Naive thymus-derived CD8-positive, alpha-beta T cell (primary cell): ENCODE results near the gene AK3. TPM values are rescaled to one million over a fixed set of nuclear protein-coding genes. Genes with fewer than 3 reads are reported as not detected.

ENCODE experiments used
- ATAC-seq, 2 donors: fragments of 150-1000 bp; cut with Tn5 transposase in 1 of 2; sonication (Bioruptor Pico), chemical (Tn5 transposase) in 1 of 2; 1 replicate in 1 of 2; 2 replicates in 1 of 2; pipeline ENCODE4 v1.10.0; 2021; ENCODE audit warnings: mild to moderate bottlenecking in 2 of 2, moderate library complexity in 2 of 2
- POLR2A ChIA-PET: fragments of 350-600 bp; sonication (Branson Sonifier 250); formaldehyde crosslinking; loops from one replicate; lab custom pipeline; 2021; ENCODE audit warnings: antibody characterized with exemption; lab: Charles Lee
- DNase-seq, 10 donors: peaks; one replicate each; pipeline versions ENCODE4 v3.0.0 to v3.0.0-alpha.2; 2020 to 2022
- H3K27ac Mint-ChIP-seq, 10 donors: one replicate each; pipeline ENCODE4 v1.8.0; 2020 to 2022; ENCODE audit warnings: mild to moderate bottlenecking in 10 of 10, mixed read lengths in 10 of 10, moderate library complexity in 4 of 10, inconsistent platforms in 1 of 10
- H3K27me3 Mint-ChIP-seq, 5 donors: one replicate each; pipeline ENCODE4 v1.8.0; 2021 to 2022; ENCODE audit warnings: mixed read lengths in 5 of 5
- H3K36me3 Mint-ChIP-seq, 3 donors: one replicate each; pipeline ENCODE4 v1.8.0; 2020 to 2022; ENCODE audit warnings: mixed read lengths in 3 of 3, mild to moderate bottlenecking in 2 of 3, inconsistent platforms in 1 of 3
- H3K4me1 Mint-ChIP-seq, 4 donors: one replicate each; pipeline ENCODE4 v1.8.0; 2021 to 2022; ENCODE audit warnings: mixed read lengths in 4 of 4
- H3K4me3 Mint-ChIP-seq, 10 donors: one replicate each; pipeline ENCODE4 v1.8.0; 2020 to 2022; ENCODE audit warnings: mild to moderate bottlenecking in 10 of 10, mixed read lengths in 10 of 10, moderate library complexity in 6 of 10, inconsistent platforms in 1 of 10
- H3K9me3 Mint-ChIP-seq, 9 donors: one replicate each; pipeline ENCODE4 v1.8.0; 2020 to 2022; ENCODE audit warnings: mixed read lengths in 9 of 9, mild to moderate bottlenecking in 3 of 9, inconsistent platforms in 1 of 9, moderate library complexity in 1 of 9
- polyA plus RNA-seq, 3 donors: library from polyadenylated mRNA; unstranded; fragments of 300-500 nt; fragmentation: Illumina TruSeq; gene quantifications; one replicate each; pipeline ENCODE4 v1.2.3, GENCODE V29; 2021
- total RNA-seq, 8 experiments: library from RNA in 2 of 8; stranded (reverse) in 2 of 8; gene quantifications; one replicate each; pipeline ENCODE4 v1.2.3 and lab custom pipeline; 2021 to 2026

Gene AK3
- total and polyA plus RNA-seq, 5 experiments from 2014 or later = 29.0 to 58.8 (median 41.6) TPM

DNA sequence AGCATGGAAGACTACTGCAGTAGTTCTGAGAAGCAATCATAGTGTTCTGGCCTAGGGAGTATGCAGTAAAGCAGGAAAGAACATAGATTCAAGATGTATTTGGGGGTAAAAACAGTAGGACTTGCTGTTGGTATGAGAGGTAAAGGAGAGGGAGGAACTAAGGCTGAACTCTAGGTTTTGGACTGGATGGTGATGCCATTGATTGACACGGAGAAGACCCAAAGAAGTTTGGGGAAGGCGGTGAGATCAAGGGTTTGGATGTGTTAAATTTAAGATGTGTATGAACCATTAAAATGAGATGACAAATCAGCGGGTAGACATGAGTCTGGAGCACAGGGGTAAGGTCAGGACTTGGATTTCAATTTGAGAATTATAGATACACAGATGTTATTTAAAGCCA lies 63.6 kb downstream of the AK3 start:
- POLR2A ChIA-PET = interaction anchor here (0.8 to 9.4 kb wide), 5 partner anchors 9 to 1151 kb away, joined by 3 to 142 read pairs (median 5); partner anchors contain the start of genes AK3, PLPP6 and SPATA6L

DNA sequence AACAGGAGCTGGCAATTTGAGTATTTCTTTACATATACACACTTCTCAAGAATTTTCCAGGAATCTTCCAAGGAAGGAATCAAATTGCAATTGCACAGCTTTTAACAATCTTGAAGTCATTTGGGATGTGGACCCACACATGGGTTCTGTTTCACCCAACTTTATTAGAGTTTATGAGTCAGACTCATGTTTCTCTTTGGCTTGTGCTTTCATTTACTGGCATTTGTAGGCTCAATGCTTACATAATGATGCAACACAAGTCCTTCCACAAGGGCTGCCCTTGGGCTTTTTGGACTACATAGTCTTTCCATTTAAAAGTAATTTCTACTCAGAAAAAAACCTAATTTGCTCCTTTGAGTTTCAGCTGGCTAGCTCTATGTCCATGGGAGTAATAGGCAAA lies 66.2 kb downstream of the AK3 start:
- H3K27ac Mint-ChIP-seq = no peak overlapping the region
- ATAC-seq (no peak), DNase-seq (no peak)
- no peaks in the 10 kb centered on the region for H3K9me3 Mint-ChIP-seq
- peaks cover 0 to 5% (median 0%) of the 10 kb centered on the region in 5 donors for H3K27me3 Mint-ChIP-seq
- H3K36me3 Mint-ChIP-seq = peaks cover 0 to 6% (median 5%) of the 10 kb centered on the region in 3 donors
- no peak overlapping the region for H3K4me3 Mint-ChIP-seq
- H3K4me1 Mint-ChIP-seq = peaks cover 3 to 14% (median 6%) of the 10 kb centered on the region in 4 donors
- POLR2A ChIA-PET = interaction anchor here (1.5 to 9.4 kb wide), 2 partner anchors 11 to 66 kb away, joined by 4 to 142 read pairs; partner anchors contain the start of genes AK3, PLPP6 and SPATA6L

More for the DNA sequence above, 63.6 kb downstream of the AK3 start:
- no peak overlapping the region for H3K27ac Mint-ChIP-seq
- H3K4me3 Mint-ChIP-seq = no peak overlapping the region
- ATAC-seq (no peak), DNase-seq (no peak)
- no peaks in the 10 kb centered on the region for H3K9me3 Mint-ChIP-seq
- H3K4me1 Mint-ChIP-seq = peaks cover 0 to 2% (median under 1%) of the 10 kb centered on the region in 4 donors
- H3K36me3 Mint-ChIP-seq = peaks cover 0 to 6% (median 5%) of the 10 kb centered on the region in 3 donors
- peaks cover 0 to 5% (median 0%) of the 10 kb centered on the region in 5 donors for H3K27me3 Mint-ChIP-seq

DNA sequence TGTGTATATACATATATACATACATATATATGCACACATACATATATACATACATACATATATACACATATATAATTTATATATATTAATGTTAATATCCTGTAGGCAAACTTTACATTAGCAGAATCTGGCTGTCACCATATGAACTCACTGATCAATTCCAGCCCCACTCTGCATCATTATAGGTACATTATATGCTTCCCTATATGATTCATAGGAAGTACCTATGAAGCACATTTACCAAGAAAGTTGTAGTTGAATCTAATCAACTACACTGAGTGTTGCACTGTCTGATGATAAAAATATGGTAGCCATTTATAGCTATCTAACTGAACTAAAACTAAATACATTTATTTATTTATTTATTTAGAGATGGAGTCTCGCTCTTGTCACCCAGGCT lies 69.3 kb downstream of the AK3 start:
- H3K36me3 Mint-ChIP-seq = peaks cover 0 to 6% (median 5%) of the 10 kb centered on the region in 3 donors
- no peak for ATAC-seq

DNA sequence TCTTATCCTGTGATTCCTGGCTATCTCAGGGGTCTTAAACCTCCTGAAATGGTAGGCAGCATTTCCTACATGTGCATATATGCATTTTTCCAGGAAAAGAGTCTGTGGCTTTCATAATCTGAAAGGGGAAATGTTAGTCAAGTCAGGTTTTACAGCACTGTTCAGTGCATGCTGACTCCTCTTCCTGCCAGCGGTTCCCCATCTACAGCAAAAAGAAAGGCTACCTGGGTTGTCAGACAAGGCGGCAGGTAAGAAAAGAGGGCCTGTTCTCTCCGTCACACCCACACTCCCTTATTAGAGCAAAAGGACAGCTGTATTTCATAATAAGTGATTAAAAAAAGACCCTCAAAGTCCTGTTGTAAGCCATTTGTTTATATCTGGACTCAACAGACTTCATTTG lies 70.4 kb downstream of the AK3 start:
- H3K9me3 Mint-ChIP-seq = no peaks in the 10 kb centered on the region
- POLR2A ChIA-PET = interaction anchor here (1.2 kb wide), 1 partner anchor 9 kb away, joined by 6 read pairs; the partner anchor contains the start of gene CDC37L1
- peak overlapping the region in 1 of 10 donors; percentile 39 for H3K4me3 Mint-ChIP-seq
- peaks cover 0 to 2% (median 2%) of the 10 kb centered on the region in 3 donors for H3K36me3 Mint-ChIP-seq
- no peak for DNase-seq
- no peak for ATAC-seq
- peaks cover 19 to 49% (median 36%) of the 10 kb centered on the region in 4 donors for H3K4me1 Mint-ChIP-seq
- peaks cover 0 to 3% (median 0%) of the 10 kb centered on the region in 5 donors for H3K27me3 Mint-ChIP-seq
- peak overlapping the region; percentile 36 to 86 (median 68) for H3K27ac Mint-ChIP-seq

More for the DNA sequence above, 69.3 kb downstream of the AK3 start:
- H3K27me3 Mint-ChIP-seq = peaks cover 0 to 5% (median 0%) of the 10 kb centered on the region in 5 donors
- no peaks in the 10 kb centered on the region for H3K9me3 Mint-ChIP-seq
- POLR2A ChIA-PET = no interaction called here
- DNase-seq = no peak
- H3K27ac Mint-ChIP-seq = no peak overlapping the region
- H3K4me1 Mint-ChIP-seq = peaks cover 9 to 37% (median 25%) of the 10 kb centered on the region in 4 donors
- no peak overlapping the region for H3K4me3 Mint-ChIP-seq

DNA sequence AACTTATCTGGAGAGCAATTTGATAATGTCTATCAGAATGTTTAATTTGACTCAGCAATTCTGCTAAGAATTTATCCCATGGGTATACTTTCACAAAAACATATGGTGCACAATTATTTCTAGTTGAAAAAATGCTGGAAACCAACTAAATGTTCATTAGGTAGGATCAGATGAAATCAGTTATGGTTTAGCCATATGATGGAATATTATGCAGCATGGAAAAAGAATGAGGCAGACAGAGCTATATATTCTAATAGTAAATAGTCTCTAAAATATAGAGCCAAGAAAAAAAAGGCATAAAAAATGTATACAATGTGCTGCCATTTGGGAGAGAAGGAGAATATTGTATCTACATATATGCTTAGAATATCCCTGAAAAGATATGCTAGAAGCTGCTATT lies 71.1 kb downstream of the AK3 start:
- H3K4me3 Mint-ChIP-seq = no peak overlapping the region
- POLR2A ChIA-PET = interaction anchor here (1.2 kb wide), 1 partner anchor 9 kb away, joined by 6 read pairs; the partner anchor contains the start of gene CDC37L1
- peaks cover 23 to 56% (median 43%) of the 10 kb centered on the region in 4 donors for H3K4me1 Mint-ChIP-seq
- H3K27me3 Mint-ChIP-seq = no peaks in the 10 kb centered on the region
- H3K36me3 Mint-ChIP-seq = no peaks in the 10 kb centered on the region
- DNase-seq = no peak
- H3K9me3 Mint-ChIP-seq = no peaks in the 10 kb centered on the region
- H3K27ac Mint-ChIP-seq = peak overlapping the region in 2 of 10 donors; percentile 36 to 72
- no peak for ATAC-seq

DNA sequence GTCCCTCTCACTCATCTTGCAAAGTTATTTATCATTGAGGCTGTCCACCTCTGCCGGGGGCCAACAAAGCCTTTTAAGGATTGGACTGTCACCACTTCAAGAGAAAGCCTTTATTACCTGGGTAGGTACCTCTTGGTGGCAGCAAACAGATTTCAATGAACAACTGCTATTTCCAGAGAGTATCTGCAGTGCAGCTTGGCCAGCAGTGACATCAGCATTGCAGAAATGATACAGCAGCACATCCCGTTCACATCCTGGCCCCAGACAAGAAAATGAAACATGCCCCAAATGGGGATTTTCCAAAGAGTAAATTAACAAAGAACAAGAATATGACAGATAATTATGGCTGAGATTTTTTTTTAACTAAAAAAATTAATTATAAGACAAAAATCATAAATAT lies 72.4 kb downstream of the AK3 start:
- H3K4me3 Mint-ChIP-seq = peak overlapping the region in 2 of 10 donors; percentile 36 to 60
- H3K36me3 Mint-ChIP-seq = no peaks in the 10 kb centered on the region
- ATAC-seq (no peak), DNase-seq (no peak)
- H3K4me1 Mint-ChIP-seq = peaks cover 30 to 68% (median 55%) of the 10 kb centered on the region in 4 donors
- no peaks in the 10 kb centered on the region for H3K27me3 Mint-ChIP-seq
- POLR2A ChIA-PET = interaction anchor here (1.0 to 1.8 kb wide), 3 partner anchors 9 to 72 kb away, joined by 3 to 37 read pairs (median 10); partner anchors contain the start of genes AK3 and CDC37L1
- H3K9me3 Mint-ChIP-seq = no peaks in the 10 kb centered on the region
- H3K27ac Mint-ChIP-seq = peak overlapping the region in 9 of 10 donors; percentile 18 to 95 (median 75)

DNA sequence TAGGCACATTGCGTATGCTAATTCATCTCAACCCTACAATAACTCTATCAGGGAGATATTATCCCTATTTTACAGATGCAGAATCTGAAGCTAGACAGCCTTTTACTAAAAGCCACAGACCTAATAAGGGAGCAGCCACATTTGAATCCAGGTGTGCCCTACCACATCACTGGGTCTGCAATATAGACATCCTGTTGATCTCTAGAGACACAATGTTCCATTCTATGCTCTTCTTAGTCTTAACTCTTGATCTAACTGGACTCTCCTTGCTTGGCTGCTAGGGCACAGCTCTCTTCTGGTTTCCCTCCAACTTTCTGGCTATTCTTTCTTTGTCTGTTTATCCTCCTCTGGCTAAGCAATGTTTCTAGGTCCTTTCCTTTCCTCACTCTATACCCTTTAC lies 73.3 kb downstream of the AK3 start:
- no peaks in the 10 kb centered on the region for H3K27me3 Mint-ChIP-seq
- peak overlapping the region; percentile 5 to 95 (median 86) for H3K27ac Mint-ChIP-seq
- no peaks in the 10 kb centered on the region for H3K36me3 Mint-ChIP-seq
- DNase-seq = peak in 6 of 10 donors; percentile 30 to 71 (median 62)
- no peaks in the 10 kb centered on the region for H3K9me3 Mint-ChIP-seq
- peaks cover 32 to 78% (median 64%) of the 10 kb centered on the region in 4 donors for H3K4me1 Mint-ChIP-seq
- peak; percentile 75 to 78 for ATAC-seq
- H3K4me3 Mint-ChIP-seq = peak overlapping the region; percentile 0 to 99 (median 64)
- POLR2A ChIA-PET = interaction anchor here (0.5 to 1.8 kb wide), 8 partner anchors 9 to 1140 kb away, joined by 3 to 37 read pairs (median 4); partner anchors contain the start of genes AK3 and CDC37L1

DNA sequence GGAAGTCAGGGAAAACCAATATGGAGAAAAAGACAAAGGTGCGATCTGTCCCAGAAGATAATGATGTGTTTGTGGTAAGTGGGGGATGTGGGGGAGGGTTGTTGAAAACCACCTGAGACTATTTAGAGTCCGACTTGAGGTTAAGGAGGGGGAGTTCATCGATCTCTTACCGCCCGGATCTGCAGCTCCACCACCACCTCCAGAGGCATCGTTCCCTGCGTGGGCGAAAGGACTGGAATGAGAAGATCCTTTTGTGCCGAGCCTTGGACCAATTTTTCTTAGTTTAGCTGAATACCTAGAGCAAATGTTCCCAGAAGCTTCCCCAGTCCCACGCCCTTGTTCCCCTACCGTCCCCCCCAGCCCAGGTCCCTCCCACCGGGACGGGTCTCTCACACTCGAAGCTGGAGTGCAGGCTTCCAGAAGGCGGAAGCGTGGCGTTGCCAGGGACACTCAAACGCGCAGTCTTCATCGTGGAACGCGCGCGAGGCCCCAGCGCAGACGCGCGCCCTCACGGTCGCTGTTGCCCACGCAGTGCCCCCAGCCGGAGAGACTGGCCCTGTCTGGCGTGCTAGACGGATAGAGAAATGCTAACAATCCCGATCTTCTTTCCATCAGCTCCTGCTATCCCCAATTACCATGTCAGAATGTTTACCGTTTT lies 74.8 kb downstream of the AK3 start, which contains the start of gene SPATA6L:
SPATA6L (minus strand) TSS at position 439 of the 658 bp plus-strand sequence; CDS start at position 209, 230 bp downstream.
- POLR2A ChIA-PET = interaction anchor here (0.6 to 6.3 kb wide), 9 partner anchors 12 to 1139 kb away, joined by 3 to 142 read pairs (median 4); partner anchors contain the start of genes AK3, CDC37L1 and RCL1
- DNase-seq (peak in 9 of 10 donors; percentile 36 to 73 (median 47)), ATAC-seq (peak; percentile 21 to 41)
- Mint-ChIP-seq H3K27ac (peak within 1 kb of the TSS; percentile 84 to 97 (median 95)), H3K27me3 (no peaks in the 10 kb centered on the region), H3K4me3 (peak within 1 kb of the TSS; percentile 85 to 99 (median 90)), H3K4me1 (peaks cover 38 to 89% (median 73%) of the 10 kb centered on the region in 4 donors), H3K9me3 (no peaks in the 10 kb centered on the region), H3K36me3 (no peaks in the 10 kb centered on the region)

DNA sequence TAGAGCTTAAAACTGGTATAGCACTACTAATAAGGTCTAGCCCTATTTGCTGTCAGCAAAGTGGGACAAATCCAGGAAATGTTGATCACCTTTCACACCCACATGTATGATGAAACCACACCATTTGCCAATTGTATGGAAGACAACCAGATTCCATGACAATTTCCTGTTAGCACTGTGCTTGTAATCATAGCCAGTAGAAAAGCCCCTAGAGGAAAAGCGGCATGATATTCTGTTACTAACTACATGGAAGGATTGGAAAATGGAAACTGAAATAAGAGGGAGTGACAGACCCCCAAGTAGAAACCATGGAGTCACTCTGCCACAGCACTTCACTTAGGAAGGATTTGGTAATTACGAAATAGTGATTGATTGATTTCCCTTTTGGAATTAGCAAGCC lies 75.6 kb downstream of the AK3 start:
- H3K27me3 Mint-ChIP-seq = no peaks in the 10 kb centered on the region
- H3K27ac Mint-ChIP-seq = peak overlapping the region; percentile 84 to 97 (median 95)
- POLR2A ChIA-PET = interaction anchor here (0.7 to 6.3 kb wide), 9 partner anchors 13 to 1138 kb away, joined by 3 to 142 read pairs (median 4); partner anchors contain the start of genes AK3, CDC37L1 and RCL1
- DNase-seq (no peak), ATAC-seq (no peak)
- H3K9me3 Mint-ChIP-seq = no peaks in the 10 kb centered on the region
- peaks cover 36 to 86% (median 73%) of the 10 kb centered on the region in 4 donors for H3K4me1 Mint-ChIP-seq
- H3K36me3 Mint-ChIP-seq = no peaks in the 10 kb centered on the region
- H3K4me3 Mint-ChIP-seq = peak overlapping the region; percentile 85 to 99 (median 90)

DNA sequence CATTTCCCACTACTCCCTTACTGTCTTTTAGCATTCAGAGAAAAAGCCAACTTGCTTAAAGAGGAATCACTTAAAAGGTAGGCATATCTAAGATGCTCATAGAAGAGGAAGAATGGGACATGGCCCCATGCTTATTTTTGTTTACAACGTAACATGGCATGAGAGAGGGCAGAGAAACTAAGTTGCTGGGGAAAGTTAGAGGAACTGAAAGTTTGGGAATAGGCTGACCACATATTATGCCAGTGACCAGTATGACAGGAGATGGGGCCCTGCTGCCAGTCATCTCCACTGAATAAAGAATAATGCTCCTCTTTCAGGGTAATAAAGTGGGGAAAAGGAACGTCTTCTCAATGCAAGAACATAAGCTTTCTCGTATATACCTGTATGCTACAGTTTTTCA lies 77.0 kb downstream of the AK3 start:
- ATAC-seq (no peak), DNase-seq (no peak)
- peak overlapping the region; percentile 89 to 99 (median 94) for H3K4me3 Mint-ChIP-seq
- H3K27ac Mint-ChIP-seq = peak overlapping the region; percentile 69 to 97 (median 95)
- peaks cover 0 to 4% (median 0%) of the 10 kb centered on the region in 5 donors for H3K27me3 Mint-ChIP-seq
- H3K36me3 Mint-ChIP-seq = peaks cover 0 to 2% (median 0%) of the 10 kb centered on the region in 3 donors
- POLR2A ChIA-PET = interaction anchor here (0.7 to 6.3 kb wide), 4 partner anchors 15 to 1263 kb away, joined by 3 to 142 read pairs (median 23); partner anchors contain the start of genes AK3, CDC37L1 and JAK2
- H3K4me1 Mint-ChIP-seq = peaks cover 36 to 80% (median 73%) of the 10 kb centered on the region in 4 donors
- H3K9me3 Mint-ChIP-seq = no peaks in the 10 kb centered on the region

DNA sequence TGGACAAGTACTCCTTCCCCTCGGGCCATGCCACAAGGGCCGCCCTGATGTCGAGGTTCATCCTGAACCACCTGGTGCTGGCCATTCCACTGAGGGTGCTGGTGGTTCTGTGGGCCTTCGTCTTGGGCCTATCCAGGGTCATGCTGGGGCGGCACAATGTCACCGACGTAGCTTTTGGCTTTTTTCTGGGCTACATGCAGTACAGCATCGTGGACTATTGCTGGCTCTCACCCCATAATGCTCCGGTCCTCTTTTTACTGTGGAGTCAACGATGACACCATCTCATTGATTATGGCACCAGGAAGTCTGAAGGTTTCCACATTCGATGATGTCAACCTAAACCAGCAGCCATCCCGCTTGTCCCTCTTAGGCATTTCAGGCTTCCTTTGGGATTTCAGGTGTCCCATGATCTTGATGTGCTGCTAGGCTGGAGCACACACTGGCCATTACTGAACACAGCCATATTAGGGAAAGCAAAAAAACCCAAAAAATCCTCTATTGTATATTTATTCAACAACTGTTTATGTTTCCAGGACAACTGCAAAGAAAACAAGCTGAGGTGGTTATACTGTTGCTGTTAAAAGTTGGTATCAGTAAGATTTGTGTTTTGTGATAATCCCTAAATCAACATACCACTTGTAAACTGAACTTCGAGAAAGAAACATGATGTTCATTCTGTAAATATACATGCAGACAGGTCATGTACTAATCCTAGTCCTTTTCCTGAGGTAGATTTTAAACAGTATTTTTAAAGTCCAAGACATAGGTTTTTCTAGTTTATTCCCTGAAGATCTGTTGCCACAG lies 77.8 kb downstream of the AK3 start:
- Mint-ChIP-seq H3K36me3 (peaks cover 0 to 2% (median under 1%) of the 10 kb centered on the region in 3 donors), H3K4me3 (peak overlapping the region; percentile 89 to 99 (median 94)), H3K27ac (peak overlapping the region; percentile 91 to 97 (median 95)), H3K4me1 (peaks cover 36 to 74% (median 67%) of the 10 kb centered on the region in 4 donors), H3K9me3 (no peaks in the 10 kb centered on the region), H3K27me3 (peaks cover 0 to 4% (median 0%) of the 10 kb centered on the region in 5 donors)
- ATAC-seq (peak; percentile 1 to 22), DNase-seq (peak in 5 of 10 donors; percentile 18 to 56 (median 33))
- POLR2A ChIA-PET = interaction anchor here (0.9 to 6.3 kb wide), 3 partner anchors 15 to 1262 kb away, joined by 3 to 142 read pairs (median 42); partner anchors contain the start of genes AK3 and CDC37L1
